GM18520 (cell line): Measurements from ENCODE around the gene TMEM132C.
A peak's percentile ranks its signal among the peaks of the same experiment; 100 is the strongest.
"Not testable (repeated sequence)": the region's sequence is repeated elsewhere in the genome, so short reads cannot be mapped to it uniquely, and the experiment has no call there.

Source experiments
- ATAC-seq: cut with Tn5 transposase; IDR thresholded peaks from one replicate; pipeline ENCODE4 v1.9.1; 2021; ENCODE audit not compliant: unreplicated experiment

The TMEM132C gene

GRCh38 chr12:128549601-128550218 is 282.7 kb downstream of the TMEM132C start:
- ATAC-seq = no peak

GRCh38 chr12:128551266-128551665 is 284.3 kb downstream of the TMEM132C start:
- ATAC-seq = no peak

DNA sequence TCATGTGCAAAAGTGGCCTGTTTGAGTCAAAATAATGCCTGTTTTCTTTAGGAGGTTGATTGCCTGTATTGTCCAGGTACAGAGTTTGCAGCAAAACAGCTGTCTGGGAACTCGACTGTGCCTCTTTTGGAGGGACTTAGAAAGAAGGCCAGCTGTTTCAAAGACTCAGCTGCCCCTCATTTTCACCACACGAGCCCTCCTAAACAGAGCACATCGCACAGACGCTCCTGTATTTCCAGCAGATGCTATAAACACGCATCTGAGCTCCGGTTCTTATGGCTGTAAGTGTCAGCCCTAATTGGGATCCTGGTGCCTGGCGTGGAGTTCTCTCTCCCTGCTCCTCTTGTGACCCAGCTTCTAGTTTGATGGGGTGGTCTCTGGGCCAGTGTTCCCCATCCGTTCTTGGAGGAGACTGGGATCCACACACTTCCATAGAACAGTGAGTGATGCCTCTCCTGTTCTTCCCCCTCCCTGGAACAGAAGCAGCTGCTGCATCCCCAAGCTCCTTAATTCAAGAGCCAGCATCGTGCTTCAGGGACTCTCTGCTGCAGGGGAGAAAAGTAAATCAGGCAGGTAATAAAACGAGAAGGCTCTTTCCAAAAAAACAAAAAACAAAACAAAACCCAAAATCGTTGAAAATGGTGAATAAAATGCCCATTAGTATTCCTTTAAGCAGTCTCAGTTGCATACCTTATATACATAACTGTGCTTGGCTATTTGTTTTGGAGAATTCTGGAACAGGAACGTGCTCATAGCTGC is 287.8 kb downstream of the TMEM132C start:
- no peak for ATAC-seq

GRCh38 chr12:128557231-128557630 is 290.3 kb downstream of the TMEM132C start:
- ATAC-seq = no peak

- no peak for ATAC-seq
Observed at GRCh38 chr12:128564956-128565355, 298.0 kb downstream of the TMEM132C start.

DNA sequence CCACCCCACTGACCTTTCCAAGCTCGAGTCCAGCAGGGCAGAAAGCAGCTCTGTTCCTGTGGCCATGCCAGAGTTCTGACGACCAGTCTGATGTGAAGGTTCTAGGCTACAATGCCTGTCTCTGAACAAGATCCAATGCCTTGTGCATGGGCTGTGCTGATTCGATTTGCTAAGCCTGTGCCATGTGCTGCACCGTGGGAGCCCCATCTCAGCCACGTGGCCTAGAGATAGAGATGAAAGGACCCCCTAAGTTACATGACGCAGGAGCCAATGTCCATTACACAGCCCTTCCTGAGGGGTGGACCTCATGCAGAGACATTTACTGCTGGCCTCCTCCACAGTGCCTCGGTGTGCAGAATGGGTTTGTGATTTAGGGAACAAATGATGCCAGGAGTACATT is 300.8 kb downstream of the TMEM132C start:
- ATAC-seq = no peak

- peak; percentile 68 for ATAC-seq
Observed at GRCh38 chr12:128570191-128571065, 303.5 kb downstream of the TMEM132C start.

DNA sequence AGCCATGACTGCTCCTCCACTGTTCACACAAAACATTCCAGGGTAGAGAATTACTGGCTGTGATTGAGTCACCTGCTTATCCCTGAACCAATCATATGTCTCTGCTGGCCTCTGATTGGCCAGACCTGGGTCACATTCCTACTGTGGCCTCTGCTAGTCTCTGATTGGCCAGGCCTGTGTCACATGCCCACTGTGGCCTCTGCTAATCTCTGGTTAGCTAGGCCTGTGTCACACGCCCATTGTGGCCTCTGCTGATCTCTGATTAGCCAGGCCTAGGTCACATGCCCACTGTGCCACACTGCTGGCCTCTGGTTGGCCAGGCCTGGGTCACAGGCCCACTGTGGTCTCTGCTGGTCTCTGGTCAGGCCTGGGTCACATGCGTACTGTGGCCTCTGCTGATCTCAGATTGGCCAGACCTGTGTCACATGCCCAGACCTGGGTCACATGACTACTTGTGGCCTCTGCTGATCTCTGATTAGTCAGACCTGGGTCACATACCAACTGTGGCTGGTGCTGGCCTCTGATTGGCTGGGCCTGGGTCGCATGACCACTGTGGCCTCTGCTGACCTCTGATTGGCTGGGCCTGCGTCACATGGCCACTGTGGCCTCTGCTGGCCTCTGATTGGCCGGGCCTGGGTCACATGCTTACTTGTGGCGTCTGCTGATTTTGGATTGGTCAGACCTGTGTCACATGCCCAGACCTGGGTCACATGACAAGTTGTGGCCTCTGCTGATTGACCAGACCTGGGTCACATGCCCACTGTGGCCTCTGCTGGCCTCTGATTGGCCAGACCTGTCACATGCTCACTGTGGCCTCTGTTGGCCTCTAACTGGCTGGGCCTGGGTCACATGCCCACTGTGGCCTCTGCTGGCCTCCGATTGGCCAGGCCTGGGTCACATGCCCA is 305.2 kb downstream of the TMEM132C start:
- ATAC-seq = no peak

DNA sequence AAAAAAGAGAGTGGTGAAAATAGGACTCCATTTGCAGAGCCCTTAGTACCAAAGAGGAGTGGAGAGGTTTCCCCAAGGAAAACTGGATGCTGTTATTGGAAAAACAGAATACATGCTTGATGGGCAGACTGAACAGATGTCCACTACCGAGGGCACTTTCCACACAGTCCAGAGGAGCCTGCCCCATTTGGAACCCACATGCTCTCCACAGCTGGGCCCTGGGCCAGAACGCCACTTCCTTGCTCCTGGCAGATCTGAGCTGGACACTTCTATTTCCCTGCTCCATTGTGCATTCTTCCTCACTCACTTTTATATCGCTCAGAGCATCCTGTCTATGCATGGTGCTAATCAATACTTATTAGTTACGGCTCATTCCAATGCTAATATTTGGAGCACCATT is 306.9 kb downstream of the TMEM132C start:
- no peak for ATAC-seq

- ATAC-seq = no peak
Observed at GRCh38 chr12:128578045-128578444, 311.1 kb downstream of the TMEM132C start.

DNA sequence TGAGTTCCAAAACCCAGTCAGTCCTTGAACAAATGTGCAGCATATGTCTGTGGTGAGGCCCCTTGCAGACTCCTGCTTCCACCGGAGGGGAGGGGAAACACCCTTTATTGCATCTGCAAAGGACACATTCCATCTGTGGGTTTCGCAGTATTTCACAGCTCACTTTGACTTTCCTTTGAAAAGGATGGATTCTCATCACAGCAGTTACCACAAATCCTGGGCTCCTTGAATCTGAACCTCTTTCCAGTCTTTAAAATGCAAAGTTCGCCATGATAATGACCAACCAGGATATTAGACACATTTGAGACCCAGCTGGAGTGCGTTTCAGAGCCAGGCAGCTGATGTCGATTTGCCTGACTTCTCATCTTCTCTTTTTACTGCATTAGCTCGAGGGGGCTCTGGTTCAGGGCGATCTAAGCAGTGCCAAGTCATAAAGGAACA is 314.4 kb downstream of the TMEM132C start:
- ATAC-seq = no peak

DNA sequence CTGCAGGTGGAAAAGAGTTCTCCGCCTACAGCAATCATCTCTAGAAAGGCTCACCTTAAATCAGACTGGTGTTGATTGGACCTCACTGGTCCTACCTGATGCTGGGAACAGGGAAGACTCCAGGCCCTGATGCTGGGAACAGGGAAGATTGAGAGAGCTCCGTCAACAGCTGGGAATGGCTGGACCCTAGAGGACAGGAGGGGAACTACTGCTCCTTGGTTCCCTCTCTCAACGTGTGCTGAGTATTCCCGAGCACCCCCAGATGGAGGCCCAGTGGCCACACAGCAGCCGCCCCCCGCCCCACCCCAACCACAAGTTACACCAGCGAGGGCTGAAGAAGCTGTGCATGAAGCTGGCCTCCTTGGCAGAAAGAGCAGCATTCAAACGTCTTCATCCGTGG is 316.5 kb downstream of the TMEM132C start:
- no peak for ATAC-seq

DNA sequence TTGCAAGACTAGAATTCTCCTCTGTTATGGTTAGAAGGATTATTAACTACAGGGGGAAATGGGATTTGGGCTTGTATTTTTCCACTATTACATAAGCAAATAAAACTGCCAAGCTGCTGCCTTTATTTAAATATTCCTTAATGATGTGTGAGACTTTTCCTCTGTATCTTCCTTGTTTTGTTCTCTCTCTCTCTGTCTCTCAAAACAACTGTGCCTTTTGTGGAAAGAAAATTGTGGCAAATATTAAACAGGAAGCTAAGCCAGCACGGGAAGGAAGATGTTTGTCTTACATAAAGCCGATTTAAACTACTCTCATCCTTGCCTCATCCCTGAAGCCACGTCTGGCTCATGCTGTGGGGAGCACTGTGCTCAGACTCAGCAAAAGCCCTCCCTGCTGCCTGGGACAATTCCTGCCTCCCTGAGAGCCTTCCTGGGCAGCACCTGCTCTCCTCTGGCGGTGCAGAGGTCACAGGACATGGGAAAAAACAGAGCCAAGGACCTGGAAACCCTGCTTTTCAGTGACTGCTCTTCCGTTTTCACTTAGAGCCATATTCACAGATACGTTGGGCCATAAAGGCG is 319.6 kb downstream of the TMEM132C start:
- ATAC-seq = no peak

DNA sequence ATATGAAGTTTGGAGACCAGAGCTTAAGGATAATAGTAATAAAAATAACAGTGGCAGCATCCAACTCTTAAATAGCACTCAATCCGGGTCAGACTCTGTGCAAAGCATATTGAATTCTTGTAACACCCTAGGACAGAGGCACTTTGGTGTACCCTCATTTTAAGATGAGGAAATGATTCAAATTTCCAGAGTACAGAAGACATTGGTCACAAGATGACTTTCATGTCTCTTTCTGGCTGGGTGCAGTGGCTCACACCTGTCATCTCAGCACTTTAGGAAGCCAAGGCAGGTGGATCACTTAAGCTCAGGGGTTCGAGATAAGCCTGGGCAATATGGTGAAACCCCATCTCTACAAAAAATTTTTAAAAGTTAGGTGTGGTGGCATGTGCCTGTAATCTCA is 320.9 kb downstream of the TMEM132C start:
- ATAC-seq = no peak

GRCh38 chr12:128592220-128592744 is 325.3 kb downstream of the TMEM132C start:
- no peak for ATAC-seq

GRCh38 chr12:128594521-128594920 is 327.6 kb downstream of the TMEM132C start:
- ATAC-seq = no peak

- ATAC-seq = no peak
Observed at GRCh38 chr12:128595609-128596008, 328.6 kb downstream of the TMEM132C start.

- no peak for ATAC-seq
Observed at GRCh38 chr12:128600886-128601285, 333.9 kb downstream of the TMEM132C start.

DNA sequence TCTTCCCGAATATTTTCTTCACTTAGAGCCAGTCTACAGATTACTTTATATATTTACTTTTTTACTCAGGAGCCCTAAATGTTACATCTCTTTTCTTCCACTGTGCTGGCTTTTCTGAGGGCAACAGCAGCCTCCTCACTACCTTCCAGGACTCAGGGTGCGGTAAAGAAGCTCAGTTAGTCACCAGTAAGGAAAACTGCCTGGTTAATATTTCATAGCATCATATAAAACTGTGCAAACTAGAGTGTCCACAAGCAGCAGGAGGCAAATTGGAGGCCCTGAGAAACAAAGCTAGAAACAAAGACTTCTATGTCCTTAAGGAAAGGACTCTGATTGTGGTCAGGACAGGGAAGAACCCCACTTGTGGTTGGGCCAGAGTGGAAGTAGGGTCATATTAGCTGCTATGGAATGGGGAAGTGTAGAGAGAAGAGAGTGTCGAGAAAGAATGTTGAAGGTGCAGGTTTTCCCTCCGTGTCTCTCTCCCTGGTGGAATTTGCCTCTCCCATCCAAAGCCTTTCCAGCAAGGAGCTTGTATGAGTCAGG is 336.7 kb downstream of the TMEM132C start:
- ATAC-seq = no peak

- ATAC-seq = not testable (repeated sequence)
Observed at GRCh38 chr12:128604219-128604618, 337.2 kb downstream of the TMEM132C start.
